Measurements from ENCODE around the gene RFX3.

RFX3 gene

GRCh38 chr9:3525836-3526164 lies at the start of gene RFX3:
Gene RFX3, minus strand, starts transcription at chr9:3526001. Its CDS starts 130,413 bp downstream, at chr9:3395588.
- DNase-seq (ENCODE audit: low read depth): peak; percentile 92
- H3K4me3 ChIP-seq (ENCODE audit: low read depth, low read length): peak within 1 kb of the TSS; percentile 90

GRCh38 chr9:3571500-3571899 lies 45.7 kb upstream of the RFX3 start:
- no peak for DNase-seq (ENCODE audit: low read depth)
- H3K4me3 ChIP-seq (ENCODE audit: low read depth, low read length): no peak overlapping the region

GRCh38 chr9:3569529-3569928 lies 43.7 kb upstream of the RFX3 start:
- DNase-seq (ENCODE audit: low read depth): no peak
- H3K4me3 ChIP-seq (ENCODE audit: low read depth, low read length): no peak overlapping the region

DNA sequence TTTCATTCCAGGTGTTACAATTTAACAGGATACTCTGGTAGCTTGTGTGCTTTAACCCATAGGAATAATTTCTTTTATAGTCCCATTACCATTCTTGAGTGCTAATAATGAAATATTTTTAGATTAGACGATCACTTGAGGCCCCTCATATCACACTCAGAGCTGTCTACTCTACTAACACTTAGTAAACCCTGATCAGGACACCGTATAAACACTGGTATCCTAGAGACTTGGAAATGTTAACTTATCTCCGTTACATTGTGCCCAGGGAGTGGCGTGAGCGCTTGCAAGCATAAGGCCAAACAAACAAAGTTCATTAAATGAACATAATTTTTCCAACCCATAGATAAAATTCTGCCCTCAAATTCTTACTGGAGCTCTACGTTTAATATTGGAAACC lies 42.2 kb upstream of the RFX3 start:
- DNase-seq (ENCODE audit: low read depth): no peak
- no peak overlapping the region for H3K4me3 ChIP-seq (ENCODE audit: low read depth, low read length)

GRCh38 chr9:3553076-3553765 lies 27.4 kb upstream of the RFX3 start:
- H3K4me3 ChIP-seq (ENCODE audit: low read depth, low read length): no peak overlapping the region
- DNase-seq (ENCODE audit: low read depth): no peak

DNA sequence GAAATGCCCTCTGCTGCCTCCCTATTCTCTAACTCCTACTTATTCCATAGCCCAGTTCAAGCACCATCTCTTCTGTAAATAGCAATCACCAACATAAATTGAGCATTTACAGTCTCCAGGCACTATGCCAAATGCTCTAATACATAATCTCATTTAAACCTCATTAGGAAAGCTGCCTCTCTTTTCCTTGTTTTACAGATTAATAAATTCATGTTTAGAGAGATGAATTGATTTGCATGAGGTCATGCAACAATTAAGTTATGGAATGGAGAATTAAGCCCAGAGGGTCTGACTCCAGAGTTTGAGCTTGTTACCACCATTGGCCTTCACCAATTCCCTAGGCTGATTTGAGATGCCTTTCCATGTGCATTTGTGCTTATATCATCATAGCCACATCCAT lies 23.4 kb upstream of the RFX3 start:
- no peak for DNase-seq (ENCODE audit: low read depth)
- H3K4me3 ChIP-seq (ENCODE audit: low read depth, low read length): no peak overlapping the region

- no peak for DNase-seq (ENCODE audit: low read depth)
Measured at GRCh38 chr9:3548648-3549047, 22.8 kb upstream of the RFX3 start.

DNA sequence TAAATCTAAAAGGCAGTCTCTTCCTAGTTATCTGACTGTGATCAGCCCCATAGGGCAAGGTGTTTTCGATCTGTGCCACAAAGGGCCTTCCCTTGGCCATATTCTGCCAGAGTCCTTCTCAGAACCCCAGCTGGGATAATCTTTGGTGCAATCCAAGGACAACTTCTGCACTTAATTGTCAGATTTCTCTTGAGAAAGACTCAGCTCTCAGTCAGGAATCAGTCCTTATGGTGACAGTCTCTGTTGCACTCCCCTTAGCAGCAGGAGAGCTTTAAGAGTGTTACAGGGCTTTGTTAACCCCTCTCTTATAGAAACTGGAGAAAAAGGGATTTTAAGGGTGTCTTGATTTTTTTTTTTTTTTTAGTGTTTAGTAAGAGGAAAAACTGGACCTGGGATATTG lies 15.4 kb upstream of the RFX3 start:
- no peak for DNase-seq (ENCODE audit: low read depth)
- H3K4me3 ChIP-seq (ENCODE audit: low read depth, low read length): no peak overlapping the region

More at GRCh38 chr9:3548648-3549047, 22.8 kb upstream of the RFX3 start:
- H3K4me3 ChIP-seq (ENCODE audit: low read depth, low read length): no peak overlapping the region

DNA sequence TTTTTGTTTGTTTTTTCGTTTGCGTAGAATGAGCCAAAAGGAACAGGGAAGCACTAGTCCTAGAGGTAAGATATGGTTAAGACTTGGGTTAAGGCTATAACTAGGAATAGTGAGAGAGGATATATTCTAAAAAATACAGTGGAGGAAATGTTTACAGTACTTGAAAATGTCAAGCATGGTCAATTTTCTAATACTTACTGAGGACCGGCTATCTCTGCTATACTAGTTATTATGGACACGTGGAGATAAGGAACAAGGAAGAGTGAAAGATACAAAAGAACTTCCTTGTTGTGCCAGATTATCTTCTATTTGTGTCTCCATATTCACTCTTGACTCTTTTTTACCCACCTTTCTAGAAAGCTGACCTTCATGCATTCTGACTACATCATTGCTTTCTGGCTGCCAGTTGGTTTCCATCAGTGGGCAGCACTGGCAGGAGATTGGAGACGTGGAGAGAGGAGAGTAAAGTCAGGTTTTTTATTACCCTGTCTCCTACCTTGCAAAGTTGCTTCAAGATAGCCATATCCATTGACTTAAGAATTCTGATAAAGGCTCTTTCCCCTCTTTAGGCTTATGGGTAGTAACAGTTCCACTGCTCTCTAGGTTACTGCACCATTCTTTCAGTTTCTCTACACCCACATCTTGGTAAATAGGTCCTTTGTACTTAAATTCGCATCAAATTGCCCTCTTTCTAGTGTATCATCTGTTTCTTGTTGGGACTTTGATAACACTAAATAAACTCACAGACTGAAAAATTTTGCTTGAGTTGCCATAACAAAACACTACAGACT lies 9.0 kb upstream of the RFX3 start:
- H3K4me3 ChIP-seq (ENCODE audit: low read depth, low read length): no peak overlapping the region
- DNase-seq (ENCODE audit: low read depth): no peak

DNA sequence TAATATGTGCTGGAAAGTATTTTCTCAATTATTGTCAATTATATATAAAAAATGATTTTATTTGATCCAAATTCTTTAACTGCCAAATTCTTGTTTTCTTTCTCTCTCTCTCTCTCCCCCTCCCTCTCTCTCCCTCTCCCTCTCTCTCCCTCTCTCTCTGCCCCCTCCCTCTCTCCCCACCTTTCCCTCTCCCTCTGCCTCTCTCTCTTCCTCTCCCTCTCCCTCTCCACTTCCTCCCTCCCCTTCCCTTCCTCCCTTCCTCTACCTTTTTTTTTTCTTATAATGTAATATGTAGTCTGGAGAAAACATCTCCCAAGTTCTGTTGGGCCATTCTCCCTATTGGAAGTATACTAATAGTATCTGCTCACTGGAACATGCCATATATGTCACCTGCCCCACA lies 6.4 kb upstream of the RFX3 start:
- H3K4me3 ChIP-seq (ENCODE audit: low read depth, low read length): no peak overlapping the region
- DNase-seq (ENCODE audit: low read depth): no peak

GRCh38 chr9:3528451-3528850 lies 2.6 kb upstream of the RFX3 start:
- H3K4me3 ChIP-seq (ENCODE audit: low read depth, low read length): no peak overlapping the region
- DNase-seq (ENCODE audit: low read depth): no peak

GRCh38 chr9:3526997-3527940 lies 1.5 kb upstream of the RFX3 start:
- no peak for DNase-seq (ENCODE audit: low read depth)
- H3K4me3 ChIP-seq (ENCODE audit: low read depth, low read length): peak overlapping the region; percentile 90

- peak; percentile 64 for DNase-seq (ENCODE audit: low read depth)
- H3K4me3 ChIP-seq (ENCODE audit: low read depth, low read length): peak overlapping the region; percentile 90
Measured at GRCh38 chr9:3526165-3526996, 580 bp upstream of the RFX3 start.

GRCh38 chr9:3525096-3525835 lies 535 bp downstream of the RFX3 start:
- H3K4me3 ChIP-seq (ENCODE audit: low read depth, low read length): peak overlapping the region; percentile 90
- DNase-seq (ENCODE audit: low read depth): no peak

DNA sequence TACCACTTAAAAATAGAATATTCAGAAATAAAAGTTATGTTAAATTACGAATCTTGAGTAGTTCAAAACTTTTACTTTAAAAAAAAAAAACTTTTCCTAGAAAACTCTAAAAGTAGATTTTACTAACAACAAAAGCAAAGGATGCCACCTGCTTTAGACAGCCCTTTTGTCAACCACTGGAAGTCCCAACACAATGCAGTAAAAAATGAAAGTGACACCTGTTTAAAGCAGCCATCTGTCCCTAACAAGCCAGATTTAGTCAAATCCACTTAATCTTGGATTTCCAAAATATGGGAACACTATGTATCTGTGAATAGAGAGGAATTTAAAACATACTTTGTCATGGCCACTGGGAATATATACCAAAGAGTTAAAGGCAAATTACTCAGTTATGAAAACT lies 3.8 kb downstream of the RFX3 start:
- H3K4me3 ChIP-seq (ENCODE audit: low read depth, low read length): no peak overlapping the region
- DNase-seq (ENCODE audit: low read depth): no peak

- DNase-seq (ENCODE audit: low read depth): no peak
- H3K4me3 ChIP-seq (ENCODE audit: low read depth, low read length): no peak overlapping the region
Measured at GRCh38 chr9:3520564-3520963, 5.2 kb downstream of the RFX3 start.

DNA sequence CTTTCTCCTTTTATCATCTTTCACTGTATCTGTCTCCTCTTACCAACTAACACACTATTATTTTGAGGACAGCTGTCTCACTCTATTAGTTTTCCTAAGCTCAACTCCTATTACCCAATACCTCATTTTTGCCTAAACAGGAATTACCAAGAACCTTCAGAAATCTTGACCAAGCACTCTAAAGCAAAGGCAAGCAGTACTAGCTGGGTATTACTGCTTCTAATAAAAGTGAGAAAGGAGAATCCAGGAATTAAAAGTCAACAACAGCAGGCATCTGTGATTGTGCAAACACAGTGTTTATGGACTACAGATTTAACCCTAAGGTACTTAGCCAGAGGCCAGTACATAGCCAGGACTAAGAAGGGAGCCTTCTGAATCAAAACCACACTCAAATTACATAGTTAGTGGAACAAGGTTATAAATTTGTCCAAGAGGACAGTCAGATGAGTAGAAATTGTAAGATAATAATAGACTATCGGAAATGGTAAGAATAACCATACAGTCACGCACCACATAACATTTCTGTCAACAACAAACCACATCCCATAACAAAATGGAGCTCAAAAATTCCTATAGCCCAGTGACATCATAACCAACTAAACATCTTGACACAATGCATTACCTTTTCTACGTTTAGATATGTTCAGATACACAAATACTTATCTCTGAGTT lies 8.3 kb downstream of the RFX3 start:
- H3K4me3 ChIP-seq (ENCODE audit: low read depth, low read length): no peak overlapping the region
- DNase-seq (ENCODE audit: low read depth): no peak

DNA sequence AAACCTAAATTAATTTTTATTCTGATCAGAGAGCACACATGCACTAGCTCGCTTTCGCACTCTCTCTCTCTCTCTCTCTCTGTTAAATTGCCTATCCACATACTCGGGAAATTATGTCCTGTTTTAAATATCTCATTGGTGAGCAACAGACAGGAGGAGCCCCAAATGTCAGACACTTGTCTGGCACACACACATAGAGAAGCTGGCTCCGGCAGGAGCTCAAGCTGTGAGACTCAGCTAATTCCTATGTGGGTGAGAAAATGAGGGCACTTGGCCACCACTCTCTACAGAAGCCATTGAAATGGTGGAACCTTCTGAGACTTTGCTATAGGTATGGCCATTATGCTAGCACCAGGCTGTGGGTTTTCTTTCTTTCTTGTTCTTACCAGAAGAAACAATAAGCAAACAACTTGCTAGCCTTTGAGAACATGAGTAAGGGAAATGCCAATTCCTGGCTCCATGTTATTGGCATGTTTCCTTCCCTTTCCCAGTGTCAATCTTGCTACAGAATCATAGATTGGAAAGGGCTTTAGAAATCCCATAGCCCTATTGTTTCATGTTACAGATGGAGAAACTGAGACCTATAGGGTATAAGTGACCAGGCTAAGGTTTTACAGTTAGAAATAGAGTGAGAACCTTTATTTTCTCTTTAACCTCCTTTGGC lies 9.0 kb downstream of the RFX3 start:
- no peak overlapping the region for H3K4me3 ChIP-seq (ENCODE audit: low read depth, low read length)
- no peak for DNase-seq (ENCODE audit: low read depth)
